CD4-positive, alpha-beta T cell treated with Interleukin-15 for 4 hours (primary cell): ENCODE data around the gene TAS2R16.

Source experiments
- DNase-seq: peaks from one replicate; pipeline ENCODE4 v3.0.0-alpha.2; 2020; ENCODE audit warnings: low spot score

Gene TAS2R16

GRCh38 chr7:122995600-122995999, at the start of gene TAS2R16:
TSS of gene TAS2R16 (minus strand) at chr7:122995700. CDS start at chr7:122995634, 66 bp downstream.
- no peak for DNase-seq

GRCh38 chr7:123043642-123044041, 48.1 kb upstream of the TAS2R16 start:
- DNase-seq = no peak

- DNase-seq = no peak
These were observed 45.6 kb upstream of the TAS2R16 start for GRCh38 chr7:123041101-123041500.

GRCh38 chr7:123039269-123039668, 43.8 kb upstream of the TAS2R16 start:
- no peak for DNase-seq

- DNase-seq = no peak
These were observed 38.6 kb upstream of the TAS2R16 start for GRCh38 chr7:123034106-123034505.

- DNase-seq = no peak
These were observed 35.1 kb upstream of the TAS2R16 start for GRCh38 chr7:123030631-123031030.

- DNase-seq = no peak
These were observed 32.8 kb upstream of the TAS2R16 start for GRCh38 chr7:123028339-123028738.

GRCh38 chr7:123026251-123026650, 30.8 kb upstream of the TAS2R16 start:
- DNase-seq = no peak

- no peak for DNase-seq
These were observed 29.7 kb upstream of the TAS2R16 start for GRCh38 chr7:123024989-123025758.

GRCh38 chr7:123023126-123023525, 27.6 kb upstream of the TAS2R16 start:
- DNase-seq = no peak

GRCh38 chr7:123022576-123022975, 27.1 kb upstream of the TAS2R16 start:
- no peak for DNase-seq

GRCh38 chr7:123012435-123012834, 16.9 kb upstream of the TAS2R16 start:
- DNase-seq = no peak

- DNase-seq = no peak
These were observed 16.4 kb upstream of the TAS2R16 start for GRCh38 chr7:123011766-123012369.

GRCh38 chr7:123004931-123005330, 9.4 kb upstream of the TAS2R16 start:
- no peak for DNase-seq

- no peak for DNase-seq
These were observed 8.1 kb upstream of the TAS2R16 start for GRCh38 chr7:123003539-123004126.

GRCh38 chr7:122989577-122989976, 5.9 kb downstream of the TAS2R16 start:
- no peak for DNase-seq

GRCh38 chr7:122989041-122989440, 6.5 kb downstream of the TAS2R16 start:
- no peak for DNase-seq

GRCh38 chr7:122988333-122988732, 7.2 kb downstream of the TAS2R16 start:
- DNase-seq = no peak

GRCh38 chr7:122987463-122987862, 8.0 kb downstream of the TAS2R16 start:
- no peak for DNase-seq

- no peak for DNase-seq
These were observed 11.5 kb downstream of the TAS2R16 start for GRCh38 chr7:122984021-122984420.

- no peak for DNase-seq
These were observed 12.2 kb downstream of the TAS2R16 start for GRCh38 chr7:122983261-122983660.

GRCh38 chr7:122975341-122975740, 20.2 kb downstream of the TAS2R16 start:
- DNase-seq = no peak

- DNase-seq = no peak
These were observed 21.3 kb downstream of the TAS2R16 start for GRCh38 chr7:122974229-122974628.
